ENCODE data around the gene HIVEP3. TPM values are rescaled to one million over a fixed set of nuclear protein-coding genes. Genes with fewer than 3 reads are reported as not detected.

HIVEP3 gene
- total and polyA plus RNA-seq, 2 experiments from 2014 or later: 0.57 to 5.9 TPM

GRCh38 chr1:41494351-41495209 is 424.1 kb downstream of the HIVEP3 start:
- Histone ChIP-seq H2AFZ (no peak overlapping the region), H3K27ac (peak overlapping the region; percentile 91), H3K27me3 (no peaks in the 10 kb centered on the region), H3K4me3 (no peak overlapping the region), H3K9me3 (ENCODE audit: low read depth) (no peaks in the 10 kb centered on the region), H3K79me2 (no peaks in the 10 kb centered on the region), H4K20me1 (ENCODE audit: insufficient read depth, poor library complexity, severe bottlenecking) (no peaks in the 10 kb centered on the region), H3K4me1 (ENCODE audit: insufficient read depth) (peaks cover 33% of the 10 kb centered on the region), H3K9me2 (replicated peaks; ENCODE audit: insufficient read depth) (no peaks in the 10 kb centered on the region), H3K4me2 (no peak overlapping the region), H3K36me3 (replicated peaks; ENCODE audit: insufficient read depth, low read depth) (no peaks in the 10 kb centered on the region)
- DNase-seq (ENCODE audit: low spot score): no peak
- 82% methylated on average over 17 of the region's 17 CpGs for WGBS (ENCODE audit: low lambda C conversion rate, missing lambda C conversion rate)
- TF ChIP-seq EZH2 (IDR thresholded peaks at IDR 0.05; ENCODE audit: borderline replicate concordance) (no peak), CTCF (IDR thresholded peaks at IDR 0.05; ENCODE audit: poor library complexity) (no peak), EZH2phosphoT487 (IDR thresholded peaks at IDR 0.05; ENCODE audit: low read depth, severe bottlenecking, unreplicated experiment) (no peak)

DNA sequence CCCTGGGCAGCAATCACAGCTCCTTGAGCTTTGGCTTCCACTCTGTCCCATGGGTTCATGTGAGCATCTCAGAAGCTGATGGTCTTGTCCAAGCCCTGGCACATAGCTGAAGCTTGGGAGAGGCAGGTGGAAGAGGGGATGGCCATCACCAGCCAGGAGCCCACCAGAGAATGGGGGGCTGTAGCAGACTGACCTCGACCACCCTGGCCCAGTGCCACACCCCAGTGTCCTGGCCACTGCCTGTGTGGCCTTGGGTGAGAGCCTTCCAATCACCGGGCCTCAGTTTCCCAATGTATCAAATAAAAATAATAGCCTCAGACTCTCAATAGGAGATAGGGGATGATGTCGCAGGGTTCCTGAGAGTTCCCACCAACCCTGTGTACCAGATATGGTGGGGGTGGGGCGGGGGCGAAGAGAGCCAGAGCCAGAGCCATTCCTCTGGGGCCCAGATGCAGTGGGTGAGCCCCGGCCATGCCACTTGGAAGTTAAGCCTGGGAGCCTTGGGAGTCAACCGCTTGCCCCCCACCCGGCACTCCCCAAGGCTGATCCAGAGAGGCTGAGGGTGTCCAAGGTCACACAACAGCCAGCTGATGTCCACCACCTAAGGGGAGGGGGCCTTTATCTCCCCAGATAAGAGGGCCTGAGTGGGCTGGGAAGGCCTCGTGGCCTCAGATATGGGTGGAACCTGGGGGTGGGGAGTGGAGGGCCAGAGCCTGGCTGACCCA is 424.9 kb downstream of the HIVEP3 start:
- peak overlapping the region; percentile 91 for H3K27ac ChIP-seq
- no peaks in the 10 kb centered on the region for H3K9me2 ChIP-seq (replicated peaks; ENCODE audit: insufficient read depth)
- peaks cover 32% of the 10 kb centered on the region for H3K4me1 ChIP-seq (ENCODE audit: insufficient read depth)
- H3K79me2 ChIP-seq: no peaks in the 10 kb centered on the region
- no peak for DNase-seq (ENCODE audit: low spot score)
- no peak overlapping the region for H2AFZ ChIP-seq
- TF ChIP-seq EZH2phosphoT487 (IDR thresholded peaks at IDR 0.05; ENCODE audit: low read depth, severe bottlenecking, unreplicated experiment): no peak
- TF ChIP-seq CTCF (IDR thresholded peaks at IDR 0.05; ENCODE audit: poor library complexity): no peak
- no peak for TF ChIP-seq EZH2 (IDR thresholded peaks at IDR 0.05; ENCODE audit: borderline replicate concordance)
- WGBS (ENCODE audit: low lambda C conversion rate, missing lambda C conversion rate): 93% methylated on average over 9 of the region's 9 CpGs
- no peaks in the 10 kb centered on the region for H4K20me1 ChIP-seq (ENCODE audit: insufficient read depth, poor library complexity, severe bottlenecking)
- H3K36me3 ChIP-seq (replicated peaks; ENCODE audit: insufficient read depth, low read depth): no peaks in the 10 kb centered on the region
- no peak overlapping the region for H3K4me3 ChIP-seq
- no peaks in the 10 kb centered on the region for H3K27me3 ChIP-seq
- no peaks in the 10 kb centered on the region for H3K9me3 ChIP-seq (ENCODE audit: low read depth)
- H3K4me2 ChIP-seq: no peak overlapping the region

DNA sequence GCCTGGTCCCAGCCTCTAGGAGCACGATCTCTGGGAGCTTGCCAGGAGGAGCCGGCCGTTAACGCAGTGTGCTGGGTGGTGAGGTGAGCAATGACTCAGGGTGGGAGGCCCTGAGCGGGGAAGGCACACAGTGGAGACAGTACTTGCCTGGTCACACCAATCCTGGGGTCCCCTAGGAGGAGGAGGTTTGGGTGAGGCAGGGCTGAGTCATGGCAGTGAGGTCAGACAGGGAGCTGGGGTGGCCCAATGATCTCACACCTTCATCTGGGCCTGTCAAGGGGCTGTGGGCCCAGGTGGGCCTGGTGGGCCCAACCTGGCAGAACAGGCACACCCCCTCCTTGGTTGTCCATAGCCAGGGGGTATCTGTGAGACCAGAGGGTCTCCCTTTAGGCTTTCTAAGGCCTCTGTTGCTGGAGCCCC is 425.6 kb downstream of the HIVEP3 start:
- H3K27ac ChIP-seq: peak overlapping the region; percentile 91
- peak; percentile 86 for DNase-seq (ENCODE audit: low spot score)
- no peak overlapping the region for H2AFZ ChIP-seq

More for the DNA sequence above, 425.6 kb downstream of the HIVEP3 start:
- H3K9me2 ChIP-seq (replicated peaks; ENCODE audit: insufficient read depth): no peaks in the 10 kb centered on the region
- H3K36me3 ChIP-seq (replicated peaks; ENCODE audit: insufficient read depth, low read depth): no peaks in the 10 kb centered on the region
- peaks cover 36% of the 10 kb centered on the region for H3K4me1 ChIP-seq (ENCODE audit: insufficient read depth)
- TF ChIP-seq EZH2phosphoT487 (IDR thresholded peaks at IDR 0.05; ENCODE audit: low read depth, severe bottlenecking, unreplicated experiment): no peak
- TF ChIP-seq CTCF (IDR thresholded peaks at IDR 0.05; ENCODE audit: poor library complexity): no peak
- no peak for TF ChIP-seq EZH2 (IDR thresholded peaks at IDR 0.05; ENCODE audit: borderline replicate concordance)
- no peaks in the 10 kb centered on the region for H3K9me3 ChIP-seq (ENCODE audit: low read depth)
- no peak overlapping the region for H3K4me3 ChIP-seq
- H3K27me3 ChIP-seq: no peaks in the 10 kb centered on the region
- 55% methylated on average over 5 of the region's 5 CpGs for WGBS (ENCODE audit: low lambda C conversion rate, missing lambda C conversion rate)
- H3K4me2 ChIP-seq: no peak overlapping the region
- no peaks in the 10 kb centered on the region for H3K79me2 ChIP-seq
- H4K20me1 ChIP-seq (ENCODE audit: insufficient read depth, poor library complexity, severe bottlenecking): no peaks in the 10 kb centered on the region
